SU-DHL-6 (cell line): Measurements from ENCODE around the gene ABCB9.

Experiments used
- EZH2phosphoT487 ChIP-seq: fragments of 200-600 bp; sonication (generic), shearing (Covaris generic); conservative IDR thresholded peaks from 2 replicates; pipeline ENCODE4 v1.6.1; 2018; ENCODE audit warnings: mild to moderate bottlenecking, antibody characterized with exemption, low read length, moderate library complexity, mixed read lengths
- TF ChIP-seq, protein P1 (sequence below): fragments of 200-600 bp; sonication (generic); IDR thresholded peaks from one replicate; pipeline ENCODE4 v1.5.1; 2017; ENCODE audit warnings: antibody characterized with exemption, mild to moderate bottlenecking, low read length, moderate library complexity; ENCODE audit not compliant: insufficient read depth, poor library complexity, severe bottlenecking

DNA sequence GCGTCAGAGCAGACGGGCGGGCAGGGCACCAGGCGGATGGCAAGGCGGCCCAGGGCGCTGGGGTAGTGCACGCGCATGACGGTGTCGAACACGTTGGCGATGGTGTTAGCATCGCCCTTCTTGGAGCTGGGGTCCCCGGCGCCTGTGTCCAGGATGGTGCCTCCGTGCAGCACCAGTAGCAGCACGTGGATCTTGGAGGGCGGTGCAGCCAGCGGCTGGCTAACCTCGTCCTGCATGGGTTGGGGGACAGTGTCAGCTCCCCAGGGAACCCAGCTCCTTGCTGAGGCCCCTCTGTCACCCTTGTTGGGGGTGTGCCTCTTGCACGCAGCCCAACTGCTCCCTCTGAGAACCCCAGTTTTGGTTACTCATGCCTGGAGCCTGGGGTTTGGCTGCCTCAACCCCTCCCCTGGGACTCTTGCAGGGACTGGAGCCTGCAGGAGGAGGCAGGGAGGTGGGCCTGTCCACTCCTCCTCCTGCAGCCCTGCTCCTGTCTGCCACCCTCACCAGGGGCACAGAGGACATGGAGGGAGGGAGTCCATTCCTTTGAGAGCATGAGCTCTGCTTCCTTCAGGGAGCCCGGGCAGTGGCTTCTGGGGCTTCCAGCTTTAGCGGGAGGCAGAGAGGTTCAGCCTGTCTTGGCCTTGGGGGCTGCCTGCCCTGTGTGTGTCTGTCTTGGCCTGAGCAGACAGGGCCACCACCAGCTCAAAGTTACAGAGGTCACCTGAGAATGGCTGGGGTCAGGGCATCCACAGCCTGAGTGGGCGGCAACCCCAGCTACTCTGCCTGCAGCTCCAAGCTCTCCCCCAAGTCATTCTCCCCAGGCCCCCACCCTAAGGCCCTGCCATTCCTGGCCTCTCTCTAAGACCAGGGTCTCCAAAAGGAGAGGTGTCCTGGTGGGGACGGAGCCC lies 31.3 kb upstream of the ABCB9 start:
- TF ChIP-seq, protein P1, sequence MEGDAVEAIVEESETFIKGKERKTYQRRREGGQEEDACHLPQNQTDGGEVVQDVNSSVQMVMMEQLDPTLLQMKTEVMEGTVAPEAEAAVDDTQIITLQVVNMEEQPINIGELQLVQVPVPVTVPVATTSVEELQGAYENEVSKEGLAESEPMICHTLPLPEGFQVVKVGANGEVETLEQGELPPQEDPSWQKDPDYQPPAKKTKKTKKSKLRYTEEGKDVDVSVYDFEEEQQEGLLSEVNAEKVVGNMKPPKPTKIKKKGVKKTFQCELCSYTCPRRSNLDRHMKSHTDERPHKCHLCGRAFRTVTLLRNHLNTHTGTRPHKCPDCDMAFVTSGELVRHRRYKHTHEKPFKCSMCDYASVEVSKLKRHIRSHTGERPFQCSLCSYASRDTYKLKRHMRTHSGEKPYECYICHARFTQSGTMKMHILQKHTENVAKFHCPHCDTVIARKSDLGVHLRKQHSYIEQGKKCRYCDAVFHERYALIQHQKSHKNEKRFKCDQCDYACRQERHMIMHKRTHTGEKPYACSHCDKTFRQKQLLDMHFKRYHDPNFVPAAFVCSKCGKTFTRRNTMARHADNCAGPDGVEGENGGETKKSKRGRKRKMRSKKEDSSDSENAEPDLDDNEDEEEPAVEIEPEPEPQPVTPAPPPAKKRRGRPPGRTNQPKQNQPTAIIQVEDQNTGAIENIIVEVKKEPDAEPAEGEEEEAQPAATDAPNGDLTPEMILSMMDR: no peak
- no peak for TF ChIP-seq EZH2phosphoT487
